Measurements from ENCODE around the gene RNF115.
"Not testable (repeated sequence)": the region's sequence is repeated elsewhere in the genome, so short reads cannot be mapped to it uniquely, and the experiment has no call there.

The RNF115 gene

GRCh38 chr1:145726193-145726592 is 97.7 kb downstream of the RNF115 start:
- not testable (repeated sequence) for DNase-seq

DNA sequence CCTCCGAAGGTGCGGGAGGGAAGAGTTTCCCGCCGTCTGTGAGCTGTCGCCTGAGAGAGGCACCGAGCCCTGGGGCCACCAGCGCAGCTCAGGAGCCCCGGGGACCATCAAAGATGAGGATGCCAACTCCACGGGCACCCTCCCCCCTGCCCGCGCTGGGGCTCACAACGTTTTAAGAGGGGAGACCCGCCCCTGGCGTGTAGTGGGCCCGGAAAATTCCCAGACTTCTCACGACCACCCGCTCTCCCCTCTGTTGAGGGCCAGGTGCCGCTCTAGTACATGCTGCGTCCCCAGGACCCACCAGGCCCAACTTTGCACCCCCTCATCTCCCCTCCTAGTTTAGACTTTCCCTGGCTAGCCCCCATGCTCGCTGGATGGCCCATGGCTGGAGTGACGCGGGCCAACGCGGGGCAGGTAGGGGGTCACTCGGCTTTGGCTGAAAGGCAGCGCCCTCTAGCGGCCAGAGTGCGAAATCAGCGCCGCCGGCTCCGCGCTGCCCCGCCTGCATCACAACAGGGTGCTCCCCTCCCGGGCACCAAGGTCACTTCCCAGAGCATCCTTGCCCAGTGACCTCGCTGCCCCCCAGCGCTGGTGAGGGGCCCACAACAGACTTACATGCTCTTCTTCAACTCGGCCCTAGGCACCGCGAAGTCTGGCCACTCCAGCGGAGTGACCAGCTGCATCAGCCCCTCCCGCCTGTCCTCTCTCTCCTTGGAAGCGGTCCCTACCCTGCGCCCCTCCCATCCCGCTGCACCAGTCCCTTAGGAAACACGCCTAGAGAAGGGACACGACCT is 102.8 kb downstream of the RNF115 start:
- DNase-seq: peak; percentile 68

- DNase-seq: peak; percentile 23
Observed at GRCh38 chr1:145720556-145720877, 103.4 kb downstream of the RNF115 start.

GRCh38 chr1:145719230-145720079 is 104.4 kb downstream of the RNF115 start, which contains the start of gene CD160:
Gene CD160, plus strand, starts transcription at chr1:145719499. Its CDS starts 8,829 bp downstream, at chr1:145728328.
- DNase-seq: no peak

DNA sequence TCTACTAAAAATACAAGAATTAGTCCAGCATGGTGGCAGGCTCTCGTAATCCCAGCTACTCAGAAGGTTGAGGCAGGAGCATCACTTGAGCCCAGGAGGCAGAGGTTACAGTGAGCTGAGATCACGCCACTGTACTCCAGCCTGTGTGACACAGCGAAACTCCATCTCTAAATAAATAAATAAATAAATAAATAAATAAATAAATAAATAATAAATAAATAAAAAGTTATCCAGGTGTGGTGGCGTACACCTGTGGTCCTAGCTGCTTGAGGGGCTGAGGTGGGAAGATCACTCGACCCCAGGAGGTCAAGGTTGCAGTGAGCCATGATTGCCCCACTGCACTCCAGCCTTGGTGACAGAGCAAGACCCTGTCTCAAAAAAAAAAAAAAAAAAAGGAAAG is 105.4 kb downstream of the RNF115 start:
- DNase-seq: not testable (repeated sequence)

DNA sequence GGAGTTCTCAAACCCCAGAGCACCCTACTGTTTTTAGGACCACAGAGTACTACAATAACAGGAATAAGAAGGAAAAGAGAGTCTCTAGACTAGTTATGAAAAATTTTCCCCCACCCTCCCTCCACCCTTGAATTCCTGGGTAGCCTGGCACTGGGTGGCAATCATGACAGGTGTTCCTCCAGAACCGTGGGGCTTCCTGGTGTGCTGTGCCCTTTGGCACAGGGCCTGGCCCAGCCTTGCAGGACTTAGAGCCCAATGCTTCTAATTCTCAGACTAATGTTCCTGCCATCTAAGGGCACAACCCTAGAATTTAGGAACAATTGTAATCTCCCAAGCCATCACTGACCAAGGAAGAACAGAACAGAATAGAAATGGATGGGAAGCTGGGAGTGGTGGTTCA is 106.1 kb downstream of the RNF115 start:
- DNase-seq: no peak

- no peak for DNase-seq
Observed at GRCh38 chr1:145716641-145717345, 107.1 kb downstream of the RNF115 start.

- DNase-seq: no peak
Observed at GRCh38 chr1:145714524-145715111, 109.3 kb downstream of the RNF115 start.

DNA sequence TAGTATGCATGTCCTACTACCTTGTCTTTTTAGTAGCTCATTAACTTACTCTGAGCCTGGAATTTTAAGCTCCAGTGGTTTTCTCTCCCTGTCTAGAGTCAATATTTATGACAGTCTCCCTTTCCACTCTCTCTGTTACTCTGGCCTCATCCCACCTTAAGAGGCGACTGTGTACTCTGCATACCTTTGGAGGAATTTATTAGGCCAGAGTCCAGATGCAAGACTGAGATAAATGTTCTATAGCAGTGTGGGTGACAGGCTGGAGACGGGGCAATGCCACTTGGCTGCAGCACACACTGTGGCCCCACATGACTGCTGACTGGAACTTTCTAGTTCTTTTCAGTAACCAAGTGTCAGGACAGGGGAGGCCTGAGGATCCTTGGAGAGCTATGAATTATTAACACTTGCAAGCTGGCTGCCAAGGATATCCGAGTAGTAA is 112.7 kb downstream of the RNF115 start:
- DNase-seq: no peak

- DNase-seq: no peak
Observed at GRCh38 chr1:145710291-145711027, 113.4 kb downstream of the RNF115 start.

DNA sequence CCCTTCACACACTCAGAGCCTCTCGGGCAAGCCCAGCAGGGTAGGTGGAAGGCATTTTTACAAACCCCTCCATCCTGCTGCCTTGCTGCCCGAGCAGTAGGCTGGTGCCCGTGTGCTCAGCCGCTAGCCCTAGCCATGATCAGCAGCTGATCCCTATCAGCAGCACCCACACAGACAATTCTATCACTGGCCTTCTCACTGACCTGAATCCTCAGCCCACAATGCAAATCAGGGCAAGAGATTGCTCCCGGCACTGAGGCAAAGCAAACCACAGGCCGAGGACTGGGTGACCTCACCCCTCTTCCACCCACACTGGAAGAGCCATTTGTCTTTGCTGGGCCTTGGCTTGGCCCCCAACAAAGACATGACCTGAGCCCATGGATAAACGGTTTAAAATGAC is 115.8 kb downstream of the RNF115 start:
- DNase-seq: no peak

DNA sequence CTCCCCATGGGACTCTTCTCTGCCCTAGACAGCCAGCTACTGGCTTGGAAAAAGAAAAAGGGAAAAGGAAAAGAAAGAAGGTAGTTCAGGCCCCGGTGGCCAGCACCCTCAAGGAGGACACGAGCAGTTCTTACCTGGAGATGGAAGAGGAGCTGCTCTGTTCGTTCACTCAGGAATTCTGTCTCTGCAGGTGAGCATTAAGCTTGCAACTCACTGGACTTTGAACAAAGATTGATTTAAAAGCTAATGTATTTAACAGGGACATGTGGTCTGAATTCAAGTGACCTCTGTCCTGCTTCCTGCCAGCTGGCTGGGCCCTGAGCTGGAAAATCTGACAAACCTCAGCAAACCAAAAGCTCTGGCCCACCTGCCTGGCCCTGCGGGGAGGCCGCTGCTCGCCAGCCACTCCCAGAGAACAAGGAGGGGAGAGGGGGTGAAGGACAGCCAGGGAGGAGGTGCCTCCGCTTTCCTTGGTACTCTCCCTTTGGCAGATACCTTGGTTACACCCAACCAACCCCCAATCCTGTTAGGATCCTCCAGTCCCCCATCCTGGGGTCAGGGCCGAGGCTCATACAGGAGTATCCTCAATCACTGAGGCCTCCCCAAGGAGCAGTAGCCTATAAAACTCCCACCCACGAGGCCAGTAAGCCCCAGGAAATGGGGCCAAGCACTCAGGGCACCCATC is 116.6 kb downstream of the RNF115 start, which contains the start of gene PDZK1:
Gene PDZK1, minus strand, starts transcription at position 186 of the 685 bp plus-strand sequence. CDS start 19,347 bp downstream, outside the sequence.
- DNase-seq: no peak

- no peak for DNase-seq
Observed at GRCh38 chr1:145706086-145706664, 117.7 kb downstream of the RNF115 start.

- DNase-seq: no peak
Observed at GRCh38 chr1:145705622-145706021, 118.3 kb downstream of the RNF115 start.

DNA sequence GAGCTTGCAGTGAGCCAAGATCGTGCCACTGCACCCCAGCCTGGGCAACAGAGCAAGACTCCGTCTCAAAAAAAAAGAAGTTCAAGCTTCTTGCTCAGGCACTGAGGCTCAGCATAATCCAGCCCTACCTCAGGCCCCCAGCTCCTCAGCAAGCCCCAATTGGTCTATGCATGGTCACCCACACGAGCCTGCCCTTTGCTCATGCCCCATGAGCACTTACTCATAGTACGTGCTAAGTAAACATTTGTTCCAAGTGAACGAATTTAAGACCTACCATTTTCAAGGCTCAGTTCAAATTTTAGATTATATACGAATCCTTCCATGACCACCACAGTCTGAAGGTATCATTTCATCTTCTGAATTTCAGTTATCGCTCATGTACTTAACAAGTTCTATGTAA is 121.1 kb downstream of the RNF115 start:
- no peak for DNase-seq

GRCh38 chr1:145702052-145702451 is 121.8 kb downstream of the RNF115 start:
- no peak for DNase-seq

GRCh38 chr1:145701306-145701862 is 122.5 kb downstream of the RNF115 start:
- DNase-seq: no peak

- DNase-seq: no peak
Observed at GRCh38 chr1:145696630-145696960, 127.3 kb downstream of the RNF115 start.

GRCh38 chr1:145695821-145696629 is 127.9 kb downstream of the RNF115 start:
- DNase-seq: no peak

Measured in GOT3 (cell line).